LNCaP clone FGC (cell line): ENCODE data around the gene C9orf57.
"Not testable (repeated sequence)": the region's sequence is repeated elsewhere in the genome, so short reads cannot be mapped to it uniquely, and the experiment has no call there.

Experiments
- DNase-seq: peaks from one replicate; pipeline ENCODE4 v3.0.0-alpha.2; 2011; ENCODE audit warnings: low read depth
- H3K4me3 ChIP-seq: 2 replicates; pipeline ENCODE4 v1.5.1; 2011; ENCODE audit warnings: mild to moderate bottlenecking, low read depth, low read length, control low read depth
- TF ChIP-seq, protein P1 (sequence below): IDR thresholded peaks from 2 replicates; pipeline ENCODE4 v1.5.1; 2012; ENCODE audit warnings: mild to moderate bottlenecking; ENCODE audit not compliant: control insufficient read depth, insufficient read depth; ENCODE audit errors: extremely low read depth

C9orf57 gene

DNA sequence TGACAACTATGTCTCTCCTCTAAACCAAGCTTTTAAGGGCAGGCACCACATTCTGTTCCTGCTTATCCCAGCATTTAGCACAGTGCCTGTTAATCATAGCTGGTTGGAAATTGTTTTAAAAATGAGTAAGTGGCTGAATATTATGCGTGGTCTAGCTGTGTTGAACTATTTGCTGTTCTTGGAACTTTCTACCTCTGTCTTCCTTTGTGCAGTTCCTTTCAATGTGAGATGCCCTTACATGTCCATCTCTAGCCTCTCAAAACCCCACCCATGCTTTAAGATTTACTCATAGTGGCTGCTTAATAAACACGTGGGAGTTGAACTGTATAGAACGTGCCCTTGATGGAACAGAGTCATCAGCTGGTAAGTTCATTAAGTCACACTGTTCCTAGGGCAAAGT lies 34.5 kb downstream of the C9orf57 start:
- H3K4me3 ChIP-seq: no peak overlapping the region
- no peak for DNase-seq
- TF ChIP-seq, protein P1, sequence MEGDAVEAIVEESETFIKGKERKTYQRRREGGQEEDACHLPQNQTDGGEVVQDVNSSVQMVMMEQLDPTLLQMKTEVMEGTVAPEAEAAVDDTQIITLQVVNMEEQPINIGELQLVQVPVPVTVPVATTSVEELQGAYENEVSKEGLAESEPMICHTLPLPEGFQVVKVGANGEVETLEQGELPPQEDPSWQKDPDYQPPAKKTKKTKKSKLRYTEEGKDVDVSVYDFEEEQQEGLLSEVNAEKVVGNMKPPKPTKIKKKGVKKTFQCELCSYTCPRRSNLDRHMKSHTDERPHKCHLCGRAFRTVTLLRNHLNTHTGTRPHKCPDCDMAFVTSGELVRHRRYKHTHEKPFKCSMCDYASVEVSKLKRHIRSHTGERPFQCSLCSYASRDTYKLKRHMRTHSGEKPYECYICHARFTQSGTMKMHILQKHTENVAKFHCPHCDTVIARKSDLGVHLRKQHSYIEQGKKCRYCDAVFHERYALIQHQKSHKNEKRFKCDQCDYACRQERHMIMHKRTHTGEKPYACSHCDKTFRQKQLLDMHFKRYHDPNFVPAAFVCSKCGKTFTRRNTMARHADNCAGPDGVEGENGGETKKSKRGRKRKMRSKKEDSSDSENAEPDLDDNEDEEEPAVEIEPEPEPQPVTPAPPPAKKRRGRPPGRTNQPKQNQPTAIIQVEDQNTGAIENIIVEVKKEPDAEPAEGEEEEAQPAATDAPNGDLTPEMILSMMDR: no peak

DNA sequence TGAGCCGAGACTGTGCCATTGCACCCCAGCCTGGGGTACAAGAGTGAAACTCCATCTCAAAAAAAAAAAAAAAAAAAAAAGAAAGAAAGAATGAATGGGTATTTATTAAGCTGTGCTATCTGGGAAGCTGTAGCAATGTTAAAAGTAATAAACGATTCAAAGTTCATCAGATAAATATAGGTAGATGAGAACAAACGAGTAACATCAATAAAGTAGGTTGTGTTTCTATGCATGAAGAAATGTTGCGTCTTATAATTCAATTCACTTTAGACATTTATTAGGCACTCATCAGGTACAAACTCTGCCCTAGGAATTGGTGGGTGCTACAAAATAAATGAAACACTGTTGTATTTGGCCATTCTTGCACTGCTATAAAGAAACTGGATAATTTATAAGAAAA lies 36.8 kb downstream of the C9orf57 start:
- TF ChIP-seq, protein P1: no peak
- no peak for DNase-seq
- no peak overlapping the region for H3K4me3 ChIP-seq

DNA sequence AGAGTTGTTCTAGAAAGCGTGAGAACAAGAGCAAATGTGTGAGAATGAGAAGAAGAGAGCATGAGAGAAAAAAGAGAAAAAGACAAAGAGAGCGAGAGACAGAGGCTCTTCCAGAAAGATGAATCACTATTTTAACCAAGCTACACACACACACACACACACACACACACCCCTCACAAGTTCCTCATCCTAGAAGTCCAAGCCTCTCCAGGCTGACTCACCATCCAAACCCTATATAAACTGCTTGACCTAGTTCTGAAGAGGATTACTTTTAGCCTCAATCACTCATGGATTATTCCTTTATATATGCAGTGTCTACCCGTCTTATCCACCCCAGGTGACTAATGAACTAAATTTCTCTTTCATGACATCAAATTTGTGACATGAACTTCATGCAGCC lies 37.6 kb downstream of the C9orf57 start:
- no peak for DNase-seq
- H3K4me3 ChIP-seq: no peak overlapping the region
- TF ChIP-seq, protein P1: no peak

DNA sequence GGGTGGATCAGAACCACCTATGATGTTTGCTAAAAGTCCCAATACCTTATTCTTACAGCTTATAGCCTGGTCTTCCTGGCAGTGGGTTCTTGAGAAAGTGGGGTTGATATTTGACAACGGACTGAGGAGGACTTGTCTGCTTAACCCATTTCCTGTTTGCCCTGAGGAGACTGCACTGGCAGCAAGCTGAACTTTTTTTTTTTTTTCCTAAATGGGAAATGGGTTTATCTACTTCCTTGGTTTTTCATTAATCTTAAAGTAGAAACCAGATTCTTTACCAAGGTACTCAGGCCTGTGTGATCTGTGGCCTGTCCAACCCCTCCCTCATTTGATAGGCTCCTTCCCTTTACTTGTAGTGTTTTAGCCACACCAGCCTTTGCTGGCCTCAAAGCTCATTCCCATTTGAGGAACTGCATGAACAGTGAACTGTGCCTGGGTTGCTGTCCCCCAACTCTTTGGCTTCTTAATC lies 47.1 kb downstream of the C9orf57 start:
- H3K4me3 ChIP-seq: no peak overlapping the region
- no peak for DNase-seq
- TF ChIP-seq, protein P1: no peak

DNA sequence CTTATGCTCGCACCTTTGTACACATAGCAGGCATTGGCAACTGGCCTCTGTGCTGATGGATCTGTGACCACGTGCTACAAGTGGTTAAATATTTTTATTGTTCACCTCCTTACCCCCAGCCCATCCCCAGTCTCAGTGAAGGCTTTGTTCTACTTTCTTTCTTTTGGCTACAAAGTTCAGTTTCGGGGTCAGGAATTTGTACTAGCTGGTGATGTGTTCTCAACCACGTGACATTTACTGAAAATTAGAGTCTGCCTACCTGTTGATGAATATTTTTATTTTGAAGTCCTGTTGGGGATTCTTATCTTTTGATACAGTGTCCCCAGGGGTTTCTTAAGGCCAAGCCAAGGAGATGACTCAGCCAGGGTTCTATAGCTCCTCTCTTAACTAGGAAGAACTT lies 47.8 kb downstream of the C9orf57 start:
- TF ChIP-seq, protein P1: no peak
- DNase-seq: no peak

DNA sequence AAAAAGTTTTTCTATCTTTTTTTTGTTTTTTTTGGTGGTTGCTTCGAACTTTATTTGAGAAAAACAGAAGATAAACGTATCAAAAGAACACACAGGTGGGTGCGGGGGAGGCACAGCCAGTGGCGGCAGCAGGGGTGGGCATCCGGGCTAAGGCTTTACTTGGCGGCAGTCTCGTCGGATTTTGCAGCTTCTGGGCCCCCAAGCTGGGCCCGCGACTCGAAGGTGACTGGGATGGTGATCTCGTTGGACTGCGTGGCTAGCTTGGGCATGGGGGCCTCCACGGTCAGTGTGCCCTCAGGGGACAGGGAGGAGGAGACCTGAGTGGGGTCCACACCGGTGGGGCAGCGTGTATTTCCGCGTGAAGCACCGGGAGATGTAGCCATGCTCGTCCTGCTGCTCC lies 52.7 kb downstream of the C9orf57 start:
- not testable (repeated sequence) for DNase-seq, H3K4me3 ChIP-seq

More for the DNA sequence above, 47.8 kb downstream of the C9orf57 start:
- no peak overlapping the region for H3K4me3 ChIP-seq

DNA sequence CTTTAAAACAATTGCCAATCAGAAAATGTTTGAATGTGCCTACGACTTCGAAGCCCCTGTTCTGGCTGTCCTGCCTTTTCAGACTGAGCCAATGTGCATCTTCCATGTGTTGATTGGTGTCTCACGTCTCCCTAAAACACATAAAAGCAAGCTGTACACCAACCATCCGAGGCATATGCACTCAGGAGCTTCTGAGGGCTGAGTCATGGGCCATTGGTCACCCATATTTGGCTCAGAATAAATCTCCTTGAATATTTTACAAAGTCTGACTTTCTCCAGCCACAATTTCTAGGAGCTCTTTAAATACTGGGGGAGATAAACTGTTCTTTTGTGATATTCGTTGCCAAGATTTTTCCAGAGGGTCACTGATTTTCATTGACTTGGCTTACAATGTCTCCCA lies 53.9 kb downstream of the C9orf57 start:
- no peak for DNase-seq
- TF ChIP-seq, protein P1: no peak
- H3K4me3 ChIP-seq: no peak overlapping the region
